ENCODE measurements around the gene PCED1B. TPM values are rescaled to one million over a fixed set of nuclear protein-coding genes. Genes with fewer than 3 reads are reported as not detected.
A peak's percentile ranks its signal among the peaks of the same experiment; 100 is the strongest.

The PCED1B gene
- total RNA-seq, 1 donor from 2014 or later = 0.91 TPM

DNA sequence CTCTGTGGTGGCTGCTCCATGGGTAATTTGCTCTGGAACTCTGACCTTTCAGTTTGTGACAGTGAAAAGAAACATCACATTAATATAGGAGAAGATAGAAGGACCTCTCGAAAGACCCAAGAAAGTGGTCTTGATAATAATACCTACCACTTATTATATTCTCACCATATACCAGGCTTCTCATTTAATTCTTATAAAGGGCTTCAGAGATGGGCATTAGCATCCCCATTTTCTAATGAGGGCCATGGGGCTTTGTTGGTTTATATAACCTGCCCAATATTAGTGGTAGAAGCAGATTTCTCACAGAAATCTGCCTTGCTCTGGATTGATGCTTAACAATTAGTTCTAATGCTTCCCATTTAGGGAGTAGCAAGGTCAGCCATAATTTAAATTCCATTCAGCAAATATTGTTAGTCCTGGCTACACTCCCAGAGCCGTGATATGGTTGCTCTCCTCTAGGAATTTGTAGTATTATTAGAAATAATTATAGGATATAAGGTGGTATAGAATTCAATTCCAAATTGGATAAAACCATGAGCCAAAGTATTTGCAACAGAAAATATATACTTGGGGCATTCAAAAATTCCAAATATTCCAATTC is 7.8 kb downstream of the PCED1B start:
- Mint-ChIP-seq H3K27ac (no peak overlapping the region), H3K36me3 (ENCODE audit: insufficient read depth) (no peaks in the 10 kb centered on the region), H3K27me3 (peaks cover 10% of the 10 kb centered on the region), H3K9me3 (ENCODE audit: low read depth) (no peaks in the 10 kb centered on the region), H3K4me1 (ENCODE audit: low read depth) (peaks cover 26% of the 10 kb centered on the region), H3K4me3 (ENCODE audit: low read depth) (no peak overlapping the region)
- TF ChIP-seq, protein P1, sequence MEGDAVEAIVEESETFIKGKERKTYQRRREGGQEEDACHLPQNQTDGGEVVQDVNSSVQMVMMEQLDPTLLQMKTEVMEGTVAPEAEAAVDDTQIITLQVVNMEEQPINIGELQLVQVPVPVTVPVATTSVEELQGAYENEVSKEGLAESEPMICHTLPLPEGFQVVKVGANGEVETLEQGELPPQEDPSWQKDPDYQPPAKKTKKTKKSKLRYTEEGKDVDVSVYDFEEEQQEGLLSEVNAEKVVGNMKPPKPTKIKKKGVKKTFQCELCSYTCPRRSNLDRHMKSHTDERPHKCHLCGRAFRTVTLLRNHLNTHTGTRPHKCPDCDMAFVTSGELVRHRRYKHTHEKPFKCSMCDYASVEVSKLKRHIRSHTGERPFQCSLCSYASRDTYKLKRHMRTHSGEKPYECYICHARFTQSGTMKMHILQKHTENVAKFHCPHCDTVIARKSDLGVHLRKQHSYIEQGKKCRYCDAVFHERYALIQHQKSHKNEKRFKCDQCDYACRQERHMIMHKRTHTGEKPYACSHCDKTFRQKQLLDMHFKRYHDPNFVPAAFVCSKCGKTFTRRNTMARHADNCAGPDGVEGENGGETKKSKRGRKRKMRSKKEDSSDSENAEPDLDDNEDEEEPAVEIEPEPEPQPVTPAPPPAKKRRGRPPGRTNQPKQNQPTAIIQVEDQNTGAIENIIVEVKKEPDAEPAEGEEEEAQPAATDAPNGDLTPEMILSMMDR (IDR thresholded peaks at IDR 0.05; ENCODE audit: unreplicated experiment) = no peak
- DNase-seq (ENCODE audit: low spot score, unreplicated experiment) = no peak

DNA sequence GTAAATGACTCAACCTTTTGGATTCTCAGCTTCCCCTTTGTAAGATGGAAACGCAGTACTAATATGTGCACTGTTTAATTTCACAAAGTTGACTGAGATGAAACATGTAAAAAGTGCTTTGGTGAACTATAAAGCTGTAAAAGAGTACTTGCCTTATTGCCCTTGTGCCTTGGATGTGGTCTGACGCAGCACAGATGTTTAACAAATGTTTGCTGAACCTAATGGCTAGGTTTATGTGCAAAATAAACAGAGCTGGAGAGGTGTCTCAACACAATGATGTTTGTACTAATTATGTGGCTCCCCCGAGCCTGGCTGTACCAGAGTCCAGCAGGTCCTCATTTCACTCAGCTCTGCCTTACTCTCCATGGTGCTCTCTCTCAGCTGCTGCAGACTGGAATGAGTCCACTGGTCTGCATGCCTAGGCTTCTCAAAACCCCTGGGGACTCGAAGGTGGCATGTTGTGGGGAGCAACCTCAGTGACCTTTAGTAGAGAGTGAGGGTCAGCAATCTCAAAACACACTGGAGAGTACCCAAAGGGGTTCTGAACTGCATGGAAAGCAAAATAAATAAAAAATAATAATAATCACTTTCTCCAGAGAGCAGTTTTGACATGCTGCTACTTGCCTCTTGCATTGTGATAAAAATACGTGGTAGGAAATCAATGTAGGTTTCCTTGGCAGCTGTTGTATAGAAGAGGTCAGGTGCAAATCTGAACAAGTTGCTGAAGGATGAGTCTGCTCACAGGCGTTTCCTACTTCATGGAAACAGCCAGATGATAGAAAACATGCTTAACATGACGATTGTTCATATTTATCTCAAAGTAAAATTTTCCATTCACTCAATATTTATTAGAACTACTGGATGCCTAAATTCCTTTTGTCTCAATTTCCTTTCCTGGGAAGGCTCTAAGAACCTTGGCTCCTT is 8.9 kb downstream of the PCED1B start:
- Mint-ChIP-seq H3K4me1 (ENCODE audit: low read depth) (peaks cover 26% of the 10 kb centered on the region), H3K4me3 (ENCODE audit: low read depth) (no peak overlapping the region), H3K9me3 (ENCODE audit: low read depth) (no peaks in the 10 kb centered on the region), H3K27me3 (peaks cover 4% of the 10 kb centered on the region), H3K36me3 (ENCODE audit: insufficient read depth) (no peaks in the 10 kb centered on the region), H3K27ac (peak overlapping the region; percentile 57)
- TF ChIP-seq, protein P1 (IDR thresholded peaks at IDR 0.05; ENCODE audit: unreplicated experiment) = no peak
- no peak for DNase-seq (ENCODE audit: low spot score, unreplicated experiment)

DNA sequence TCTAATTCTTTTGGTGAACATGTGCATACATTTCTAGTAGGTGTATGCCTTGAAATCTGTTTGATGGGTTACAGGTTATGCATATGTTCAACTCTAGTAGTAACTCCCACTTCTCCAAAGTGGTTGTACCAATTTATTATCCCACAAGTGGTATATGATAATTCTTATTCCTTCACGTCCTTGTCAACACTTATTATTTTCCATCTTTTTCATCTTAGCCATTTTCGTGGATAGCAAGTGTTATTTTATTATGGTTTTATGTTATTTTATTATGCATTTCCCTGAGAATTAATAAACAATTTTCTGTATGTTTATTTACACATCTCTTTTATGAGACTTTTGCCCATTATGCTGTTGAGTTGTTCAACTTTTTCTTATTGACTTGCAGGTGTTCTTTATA is 11.6 kb downstream of the PCED1B start:
- Mint-ChIP-seq H3K4me1 (ENCODE audit: low read depth) (peaks cover 20% of the 10 kb centered on the region), H3K27ac (no peak overlapping the region), H3K4me3 (ENCODE audit: low read depth) (no peak overlapping the region), H3K36me3 (ENCODE audit: insufficient read depth) (no peaks in the 10 kb centered on the region), H3K9me3 (ENCODE audit: low read depth) (no peaks in the 10 kb centered on the region), H3K27me3 (no peaks in the 10 kb centered on the region)
- TF ChIP-seq, protein P1 (IDR thresholded peaks at IDR 0.05; ENCODE audit: unreplicated experiment) = no peak
- no peak for DNase-seq (ENCODE audit: low spot score, unreplicated experiment)

DNA sequence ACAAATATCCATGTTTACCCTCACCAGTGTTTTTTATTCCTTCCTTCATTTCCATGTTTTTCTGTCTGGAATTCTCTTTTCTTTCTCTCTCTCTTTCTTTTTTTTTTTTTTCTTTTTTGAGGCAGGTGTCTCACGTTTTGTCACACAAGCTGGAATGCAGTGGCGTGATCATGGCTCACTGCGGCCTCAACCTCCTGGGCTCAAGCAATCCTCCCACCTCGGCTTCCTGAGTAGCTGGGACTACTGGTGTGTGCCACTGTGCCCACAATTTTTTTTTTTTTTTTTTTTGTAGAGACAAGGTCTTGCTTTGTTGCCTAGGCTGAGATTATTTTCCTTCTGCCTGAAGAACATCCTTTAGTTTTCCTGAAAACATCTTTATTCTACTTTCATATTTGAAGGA is 15.4 kb downstream of the PCED1B start:
- H3K4me3 Mint-ChIP-seq (ENCODE audit: low read depth) = no peak overlapping the region
- no peak for DNase-seq (ENCODE audit: low spot score, unreplicated experiment)
- peaks cover 2% of the 10 kb centered on the region for H3K4me1 Mint-ChIP-seq (ENCODE audit: low read depth)
- no peaks in the 10 kb centered on the region for H3K9me3 Mint-ChIP-seq (ENCODE audit: low read depth)
- no peak overlapping the region for H3K27ac Mint-ChIP-seq
- TF ChIP-seq, protein P1 (IDR thresholded peaks at IDR 0.05; ENCODE audit: unreplicated experiment) = no peak
- no peaks in the 10 kb centered on the region for H3K36me3 Mint-ChIP-seq (ENCODE audit: insufficient read depth)
- H3K27me3 Mint-ChIP-seq = no peaks in the 10 kb centered on the region

DNA sequence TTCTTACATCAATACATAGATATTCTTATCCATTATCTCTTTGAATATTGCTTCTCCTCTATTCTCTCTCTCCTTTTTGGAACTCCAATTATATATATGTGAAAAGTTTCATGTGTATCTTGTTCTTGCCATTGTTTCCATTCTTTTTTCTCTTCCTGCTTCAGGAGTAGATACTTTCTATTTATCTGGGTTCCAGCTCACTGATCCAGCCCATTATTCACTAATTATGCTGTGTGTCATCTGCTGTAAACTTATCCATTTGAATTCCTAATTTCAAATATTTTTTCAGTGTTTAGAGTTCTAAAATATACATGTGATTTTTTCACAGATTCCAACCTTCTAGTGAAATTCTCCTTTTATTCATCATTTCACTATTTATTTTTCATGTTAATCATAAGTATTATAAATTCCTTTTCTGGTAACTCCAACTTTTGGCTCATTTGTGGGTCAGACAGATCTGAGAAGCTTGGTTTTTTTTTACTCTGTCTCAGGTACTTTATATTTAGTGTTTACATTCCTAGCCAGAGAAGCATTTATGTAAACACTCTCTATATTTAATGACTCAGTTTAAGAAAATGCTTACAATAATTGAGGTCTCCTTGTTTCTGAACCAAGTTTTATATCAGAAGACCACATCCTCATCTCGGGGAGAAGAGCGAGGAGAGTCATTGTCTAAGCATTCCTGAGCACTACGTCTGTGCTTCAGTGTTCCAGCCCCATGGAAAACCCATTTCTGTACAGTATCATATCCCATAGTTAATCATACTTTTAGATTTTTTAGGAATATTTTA is 16.2 kb downstream of the PCED1B start:
- TF ChIP-seq, protein P1 (IDR thresholded peaks at IDR 0.05; ENCODE audit: unreplicated experiment) = no peak
- no peaks in the 10 kb centered on the region for H3K9me3 Mint-ChIP-seq (ENCODE audit: low read depth)
- no peak overlapping the region for H3K27ac Mint-ChIP-seq
- no peaks in the 10 kb centered on the region for H3K36me3 Mint-ChIP-seq (ENCODE audit: insufficient read depth)
- DNase-seq (ENCODE audit: low spot score, unreplicated experiment) = no peak
- peaks cover 2% of the 10 kb centered on the region for H3K4me1 Mint-ChIP-seq (ENCODE audit: low read depth)
- no peaks in the 10 kb centered on the region for H3K27me3 Mint-ChIP-seq
- H3K4me3 Mint-ChIP-seq (ENCODE audit: low read depth) = no peak overlapping the region
